AG04449 (cell line): ENCODE measurements around the gene FUT3.

Experiments used
- CTCF ChIA-PET: fragments of 350-600 bp; formaldehyde crosslinking; extraction: SDS; loops from one replicate; lab custom pipeline; 2021; ENCODE audit warnings: antibody characterized with exemption; lab: Yijun Ruan, JAX
- POLR2A ChIA-PET: fragments of 400-600, 350-600 bp; formaldehyde crosslinking; extraction: SDS; loops from one replicate; lab custom pipeline; 2020; ENCODE audit warnings: antibody characterized with exemption, inconsistent platforms; lab: Yijun Ruan, JAX
- DNase-seq: peaks from one replicate; pipeline ENCODE4 v3.0.0-alpha.2; 2010; ENCODE audit warnings: low read depth, low spot score
- H3K4me3 ChIP-seq: 2 replicates; pipeline ENCODE4 v1.5.1; 2011; ENCODE audit warnings: low read depth, mild to moderate bottlenecking, control low read depth, low read length
- TF ChIP-seq, protein P1 (sequence below): IDR thresholded peaks from one replicate; pipeline ENCODE4 v1.5.1; 2011; ENCODE audit warnings: mild to moderate bottlenecking, moderate library complexity, low read length, control low read depth, inconsistent platforms; ENCODE audit not compliant: insufficient read depth; ENCODE audit errors: missing control alignments

FUT3 gene

GRCh38 chr19:5821521-5822180 is 29.6 kb downstream of the FUT3 start:
- DNase-seq = no peak
- ChIA-PET CTCF (interaction anchor here (1.4 to 5.2 kb wide), 2 partner anchors 9 to 18 kb away, joined by 4 to 20 read pairs; no protein-coding TSS in a partner anchor), POLR2A (no interaction called here)

GRCh38 chr19:5820785-5821184 is 30.5 kb downstream of the FUT3 start:
- DNase-seq = no peak
- ChIA-PET CTCF (interaction anchor here (1.4 to 5.2 kb wide), 2 partner anchors 8 to 17 kb away, joined by 4 to 20 read pairs; no protein-coding TSS in a partner anchor), POLR2A (interaction anchor here (0.8 kb wide), 1 partner anchor 8 kb away, joined by 3 read pairs; no protein-coding TSS in a partner anchor)
- no peak overlapping the region for H3K4me3 ChIP-seq
- TF ChIP-seq, protein P1, sequence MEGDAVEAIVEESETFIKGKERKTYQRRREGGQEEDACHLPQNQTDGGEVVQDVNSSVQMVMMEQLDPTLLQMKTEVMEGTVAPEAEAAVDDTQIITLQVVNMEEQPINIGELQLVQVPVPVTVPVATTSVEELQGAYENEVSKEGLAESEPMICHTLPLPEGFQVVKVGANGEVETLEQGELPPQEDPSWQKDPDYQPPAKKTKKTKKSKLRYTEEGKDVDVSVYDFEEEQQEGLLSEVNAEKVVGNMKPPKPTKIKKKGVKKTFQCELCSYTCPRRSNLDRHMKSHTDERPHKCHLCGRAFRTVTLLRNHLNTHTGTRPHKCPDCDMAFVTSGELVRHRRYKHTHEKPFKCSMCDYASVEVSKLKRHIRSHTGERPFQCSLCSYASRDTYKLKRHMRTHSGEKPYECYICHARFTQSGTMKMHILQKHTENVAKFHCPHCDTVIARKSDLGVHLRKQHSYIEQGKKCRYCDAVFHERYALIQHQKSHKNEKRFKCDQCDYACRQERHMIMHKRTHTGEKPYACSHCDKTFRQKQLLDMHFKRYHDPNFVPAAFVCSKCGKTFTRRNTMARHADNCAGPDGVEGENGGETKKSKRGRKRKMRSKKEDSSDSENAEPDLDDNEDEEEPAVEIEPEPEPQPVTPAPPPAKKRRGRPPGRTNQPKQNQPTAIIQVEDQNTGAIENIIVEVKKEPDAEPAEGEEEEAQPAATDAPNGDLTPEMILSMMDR = no peak

More at GRCh38 chr19:5821521-5822180, 29.6 kb downstream of the FUT3 start:
- TF ChIP-seq, protein P1 = no peak
- H3K4me3 ChIP-seq = no peak overlapping the region

- TF ChIP-seq, protein P1 = no peak
- ChIA-PET POLR2A (no interaction called here), CTCF (interaction anchor here (5.2 kb wide), 1 partner anchor 15 kb away, joined by 20 read pairs; no protein-coding TSS in a partner anchor)
- no peak overlapping the region for H3K4me3 ChIP-seq
- DNase-seq = no peak
Observed at GRCh38 chr19:5818594-5818993, 32.7 kb downstream of the FUT3 start.

DNA sequence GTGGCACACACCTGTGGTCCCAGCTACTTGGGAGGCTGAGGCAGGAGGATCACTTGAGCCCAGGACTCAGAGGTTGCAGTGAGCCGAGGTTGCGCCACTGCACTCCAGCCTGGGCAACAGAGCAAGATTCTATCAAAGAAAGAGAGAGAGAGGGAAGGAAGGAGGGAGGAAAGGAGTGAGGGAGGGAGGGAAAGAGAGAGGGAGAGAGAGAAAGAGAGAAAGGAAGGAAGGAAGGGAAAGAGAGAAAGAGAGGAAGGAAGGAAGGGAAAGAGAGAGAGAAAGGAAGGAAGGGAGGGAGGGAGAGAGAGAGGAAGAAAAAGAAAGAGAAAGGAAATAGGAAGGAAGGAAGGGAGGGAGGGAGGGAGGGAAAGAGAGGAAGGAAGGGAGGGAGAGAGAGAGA is 34.0 kb downstream of the FUT3 start:
- H3K4me3 ChIP-seq = no peak overlapping the region
- TF ChIP-seq, protein P1 = no peak
- no peak for DNase-seq
- ChIA-PET POLR2A (interaction anchor here (1.2 kb wide), 1 partner anchor 11 kb away, joined by 4 read pairs; no protein-coding TSS in a partner anchor), CTCF (no interaction called here)

- TF ChIP-seq, protein P1 = no peak
- ChIA-PET POLR2A (no interaction called here), CTCF (interaction anchor here (4.5 kb wide), 1 partner anchor 11 kb away, joined by 27 read pairs; the partner anchor contains the start of gene NRTN)
- no peak for DNase-seq
- no peak overlapping the region for H3K4me3 ChIP-seq
Observed at GRCh38 chr19:5814852-5815246, 36.4 kb downstream of the FUT3 start.

- TF ChIP-seq, protein P1 = no peak
- H3K4me3 ChIP-seq = no peak overlapping the region
- CTCF ChIA-PET = interaction anchor here (4.5 kb wide), 1 partner anchor 10 kb away, joined by 27 read pairs; the partner anchor contains the start of gene NRTN
- DNase-seq = no peak
- POLR2A ChIA-PET = no interaction called here
Observed at GRCh38 chr19:5814123-5814851, 37.0 kb downstream of the FUT3 start.
